Mesodermal cell (in vitro differentiated cells): ENCODE results near the gene SPDYE1.
"Not testable (repeated sequence)": the region's sequence is repeated elsewhere in the genome, so short reads cannot be mapped to it uniquely, and the experiment has no call there.

Experiments used
- H3K27ac ChIP-seq: 2 replicates; pipeline ENCODE4 v1.7.0; 2013; ENCODE audit warnings: mild to moderate bottlenecking, low read depth, low read length, moderate library complexity; ENCODE audit not compliant: severe bottlenecking
- H3K36me3 ChIP-seq: 2 replicates; pipeline ENCODE4 v1.7.1; 2013; ENCODE audit warnings: mild to moderate bottlenecking, low read length, moderate library complexity; ENCODE audit not compliant: control insufficient read depth, insufficient read depth
- H3K4me1 ChIP-seq: one replicate; pipeline ENCODE4 v1.7.1; 2013; ENCODE audit warnings: mild to moderate bottlenecking, low read length; ENCODE audit not compliant: insufficient read depth, control insufficient read depth, poor library complexity, severe bottlenecking
- H3K4me3 ChIP-seq: 2 replicates; pipeline ENCODE4 v1.7.0; 2013; ENCODE audit warnings: low read length, control low read depth, mild to moderate bottlenecking; ENCODE audit not compliant: insufficient read depth, poor library complexity, severe bottlenecking; ENCODE audit errors: extremely low read depth
- H3K9me3 ChIP-seq: 2 replicates; pipeline ENCODE4 v1.7.1; 2013; ENCODE audit warnings: mild to moderate bottlenecking, low read length, moderate library complexity; ENCODE audit not compliant: control insufficient read depth
- WGBS, 2 experiments: methylation state at CpG; one replicate each; pipeline ENCODE4 v1.1.5; 2013; ENCODE audit warnings: missing lambda C conversion rate in 2 of 2; ENCODE audit not compliant: insufficient coverage in 2 of 2; 5-methylcytosine and 5-hydroxymethylcytosine counted together

Gene SPDYE1

GRCh38 chr7:43992896-43993295 lies 4.8 kb upstream of the SPDYE1 start:
- not testable (repeated sequence) for H3K27ac ChIP-seq, H3K4me1 ChIP-seq, H3K9me3 ChIP-seq, H3K4me3 ChIP-seq, H3K36me3 ChIP-seq
- WGBS, 2 experiments = 100% methylated on average over 1 of the region's 7 CpGs

GRCh38 chr7:43994681-43995080 lies 3.0 kb upstream of the SPDYE1 start:
- not testable (repeated sequence) for H3K9me3 ChIP-seq, H3K27ac ChIP-seq, H3K4me3 ChIP-seq, H3K4me1 ChIP-seq, H3K36me3 ChIP-seq
- 100% methylated on average over 1 of the region's 6 CpGs for WGBS, 2 experiments

GRCh38 chr7:44012081-44012480 lies 14.4 kb downstream of the SPDYE1 start:
- not testable (repeated sequence) for H3K36me3 ChIP-seq, H3K4me1 ChIP-seq, H3K9me3 ChIP-seq, H3K27ac ChIP-seq, H3K4me3 ChIP-seq
- WGBS, 2 experiments = 95 to 96% methylated on average over 2 to 6 of the region's 8 CpGs

GRCh38 chr7:44015090-44015489 lies 17.4 kb downstream of the SPDYE1 start:
- H3K36me3 ChIP-seq, H3K9me3 ChIP-seq, H3K27ac ChIP-seq, H3K4me3 ChIP-seq, H3K4me1 ChIP-seq: not testable (repeated sequence)
- 100% methylated on average over 3 of the region's 12 CpGs; no CpG with 5 or more reads in 1 of the 2 experiments for WGBS, 2 experiments

GRCh38 chr7:44018857-44019807 lies 21.4 kb downstream of the SPDYE1 start:
- 0 to 1% methylated on average over 46 to 51 of the region's 63 CpGs for WGBS, 2 experiments
- H3K9me3 ChIP-seq, H3K4me1 ChIP-seq, H3K36me3 ChIP-seq: not testable (repeated sequence)
- Histone ChIP-seq H3K27ac (peak overlapping the region; percentile 36), H3K4me3 (peak overlapping the region; percentile 68)

GRCh38 chr7:44019825-44020224 lies 22.1 kb downstream of the SPDYE1 start:
- WGBS, 2 experiments = 80% methylated on average over 1 of the region's 6 CpGs; no CpG with 5 or more reads in 1 of the 2 experiments
- not testable (repeated sequence) for H3K36me3 ChIP-seq, H3K4me1 ChIP-seq, H3K4me3 ChIP-seq, H3K9me3 ChIP-seq, H3K27ac ChIP-seq

GRCh38 chr7:44022069-44022468 lies 24.4 kb downstream of the SPDYE1 start:
- not testable (repeated sequence) for H3K36me3 ChIP-seq, H3K9me3 ChIP-seq, H3K4me1 ChIP-seq, H3K4me3 ChIP-seq, H3K27ac ChIP-seq
- WGBS, 2 experiments = 80% methylated on average over 1 to 3 of the region's 7 CpGs

- not testable (repeated sequence) for H3K4me3 ChIP-seq, H3K27ac ChIP-seq, H3K4me1 ChIP-seq, H3K9me3 ChIP-seq, H3K36me3 ChIP-seq
- WGBS, 2 experiments = 80% methylated on average over 1 of the region's 6 CpGs; no CpG with 5 or more reads in 1 of the 2 experiments
Measured at GRCh38 chr7:44022796-44023467, 25.2 kb downstream of the SPDYE1 start.

- H3K36me3 ChIP-seq, H3K4me3 ChIP-seq, H3K4me1 ChIP-seq, H3K27ac ChIP-seq, H3K9me3 ChIP-seq: not testable (repeated sequence)
- no CpG with 5 or more reads among the region's 11 CpGs for WGBS, 2 experiments
Measured at GRCh38 chr7:44029433-44029832, 31.7 kb downstream of the SPDYE1 start.

GRCh38 chr7:44030029-44030428 lies 32.3 kb downstream of the SPDYE1 start:
- H3K4me1 ChIP-seq, H3K27ac ChIP-seq, H3K9me3 ChIP-seq, H3K4me3 ChIP-seq, H3K36me3 ChIP-seq: not testable (repeated sequence)
- whole genome bisulfite sequencing, 2 experiments = no CpG with 5 or more reads among the region's 5 CpGs

- not testable (repeated sequence) for H3K4me3 ChIP-seq, H3K4me1 ChIP-seq, H3K27ac ChIP-seq, H3K36me3 ChIP-seq, H3K9me3 ChIP-seq
- WGBS, 2 experiments = 83 to 94% methylated on average over 7 to 10 of the region's 13 CpGs
Measured at GRCh38 chr7:44031319-44031718, 33.6 kb downstream of the SPDYE1 start.
